ENCODE results near the gene KCTD19. TPM values are rescaled to one million over a fixed set of nuclear protein-coding genes. Genes with fewer than 3 reads are reported as not detected.

KCTD19 gene
- total RNA-seq, 1 experiment from 2014 or later: not detected

- TF ChIP-seq, protein P1, sequence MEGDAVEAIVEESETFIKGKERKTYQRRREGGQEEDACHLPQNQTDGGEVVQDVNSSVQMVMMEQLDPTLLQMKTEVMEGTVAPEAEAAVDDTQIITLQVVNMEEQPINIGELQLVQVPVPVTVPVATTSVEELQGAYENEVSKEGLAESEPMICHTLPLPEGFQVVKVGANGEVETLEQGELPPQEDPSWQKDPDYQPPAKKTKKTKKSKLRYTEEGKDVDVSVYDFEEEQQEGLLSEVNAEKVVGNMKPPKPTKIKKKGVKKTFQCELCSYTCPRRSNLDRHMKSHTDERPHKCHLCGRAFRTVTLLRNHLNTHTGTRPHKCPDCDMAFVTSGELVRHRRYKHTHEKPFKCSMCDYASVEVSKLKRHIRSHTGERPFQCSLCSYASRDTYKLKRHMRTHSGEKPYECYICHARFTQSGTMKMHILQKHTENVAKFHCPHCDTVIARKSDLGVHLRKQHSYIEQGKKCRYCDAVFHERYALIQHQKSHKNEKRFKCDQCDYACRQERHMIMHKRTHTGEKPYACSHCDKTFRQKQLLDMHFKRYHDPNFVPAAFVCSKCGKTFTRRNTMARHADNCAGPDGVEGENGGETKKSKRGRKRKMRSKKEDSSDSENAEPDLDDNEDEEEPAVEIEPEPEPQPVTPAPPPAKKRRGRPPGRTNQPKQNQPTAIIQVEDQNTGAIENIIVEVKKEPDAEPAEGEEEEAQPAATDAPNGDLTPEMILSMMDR (conservative IDR thresholded peaks at IDR 0.05): no peak
- no peak for TF ChIP-seq EZH2 (IDR thresholded peaks at IDR 0.05; ENCODE audit: low read depth)
- H4K20me1 ChIP-seq (ENCODE audit: insufficient read depth): no peaks in the 10 kb centered on the region
- ChIA-PET CTCF (interaction anchor here (0.7 kb wide), 1 partner anchor 114 kb away, joined by 6 read pairs; no protein-coding TSS in a partner anchor), POLR2A (ENCODE audit: unreplicated experiment) (no interaction called here)
- H3K9me2 ChIP-seq (ENCODE audit: insufficient read depth): no peaks in the 10 kb centered on the region
- no peaks in the 10 kb centered on the region for H3K4me1 ChIP-seq (replicated peaks; ENCODE audit: insufficient read depth)
- no peaks in the 10 kb centered on the region for H3F3A ChIP-seq (ENCODE audit: insufficient read depth, low read depth)
- H3K4me2 ChIP-seq: no peak overlapping the region
- H3K27me3 ChIP-seq (ENCODE audit: insufficient read depth, low read depth): no peaks in the 10 kb centered on the region
- no peaks in the 10 kb centered on the region for H3K36me3 ChIP-seq (ENCODE audit: low read depth)
- no peak overlapping the region for H2AFZ ChIP-seq
- no peak overlapping the region for H3K4me3 ChIP-seq
- no peak for DNase-seq
- no peaks in the 10 kb centered on the region for H3K79me2 ChIP-seq (ENCODE audit: low read depth)
- no peak overlapping the region for H3K27ac ChIP-seq
- intact Hi-C loops (cut with micrococcal nuclease; ENCODE audit: unreplicated experiment): no loop called here
- BruUV-seq (replicated peaks): no TSS peak
- no peaks in the 10 kb centered on the region for H3K9me3 ChIP-seq (ENCODE audit: insufficient read depth, low read depth)
Measured at GRCh38 chr16:67305216-67306071, 21.1 kb downstream of the KCTD19 start.

GRCh38 chr16:67304020-67304419 is 22.5 kb downstream of the KCTD19 start:
- Histone ChIP-seq H3K4me3 (no peak overlapping the region), H3K27me3 (ENCODE audit: insufficient read depth, low read depth) (no peaks in the 10 kb centered on the region), H3K79me2 (ENCODE audit: low read depth) (no peaks in the 10 kb centered on the region), H3K4me1 (replicated peaks; ENCODE audit: insufficient read depth) (no peaks in the 10 kb centered on the region), H3K27ac (no peak overlapping the region), H2AFZ (no peak overlapping the region), H3K9me2 (ENCODE audit: insufficient read depth) (no peaks in the 10 kb centered on the region), H3K36me3 (ENCODE audit: low read depth) (no peaks in the 10 kb centered on the region), H3K9me3 (ENCODE audit: insufficient read depth, low read depth) (no peaks in the 10 kb centered on the region), H3F3A (ENCODE audit: insufficient read depth, low read depth) (no peaks in the 10 kb centered on the region), H3K4me2 (no peak overlapping the region), H4K20me1 (ENCODE audit: insufficient read depth) (no peaks in the 10 kb centered on the region)
- intact Hi-C loops (cut with micrococcal nuclease; ENCODE audit: unreplicated experiment): no loop called here
- no TSS peak for BruUV-seq (replicated peaks)
- no peak for DNase-seq
- CTCF ChIA-PET: interaction anchor here (0.7 kb wide), 1 partner anchor 312 kb away, joined by 3 read pairs; no protein-coding TSS in a partner anchor
- no peak for TF ChIP-seq EZH2 (IDR thresholded peaks at IDR 0.05; ENCODE audit: low read depth)
- TF ChIP-seq, protein P1 (conservative IDR thresholded peaks at IDR 0.05): no peak
- POLR2A ChIA-PET (ENCODE audit: unreplicated experiment): no interaction called here

DNA sequence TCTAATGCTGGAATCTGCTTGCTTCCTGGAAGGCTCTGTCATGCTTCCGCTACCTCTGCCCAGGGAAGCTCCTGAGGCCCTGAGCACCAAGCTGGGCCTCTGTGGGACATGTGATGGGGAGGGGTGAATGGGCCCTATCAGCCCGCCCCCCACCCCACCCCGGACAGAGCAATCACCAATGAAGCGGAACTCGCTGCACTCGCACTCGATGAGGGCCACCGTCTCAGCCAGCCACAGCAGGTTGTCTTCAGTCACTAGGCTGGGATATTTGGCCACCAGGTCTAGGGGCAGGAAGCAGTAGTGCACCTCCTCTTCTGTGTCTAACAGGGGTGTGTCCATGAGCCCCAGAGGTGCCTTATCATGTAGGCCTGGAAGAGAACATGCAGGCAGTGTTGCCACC is 23.6 kb downstream of the KCTD19 start:
- Histone ChIP-seq H3K36me3 (ENCODE audit: low read depth) (no peaks in the 10 kb centered on the region), H3K9me3 (ENCODE audit: insufficient read depth, low read depth) (no peaks in the 10 kb centered on the region), H3K4me1 (replicated peaks; ENCODE audit: insufficient read depth) (no peaks in the 10 kb centered on the region), H3K27me3 (ENCODE audit: insufficient read depth, low read depth) (no peaks in the 10 kb centered on the region), H3K27ac (no peak overlapping the region), H3K4me3 (no peak overlapping the region), H3K9me2 (ENCODE audit: insufficient read depth) (no peaks in the 10 kb centered on the region), H3K4me2 (no peak overlapping the region), H4K20me1 (ENCODE audit: insufficient read depth) (no peaks in the 10 kb centered on the region), H3K79me2 (ENCODE audit: low read depth) (no peaks in the 10 kb centered on the region), H2AFZ (no peak overlapping the region), H3F3A (ENCODE audit: insufficient read depth, low read depth) (no peaks in the 10 kb centered on the region)
- no TSS peak for BruUV-seq (replicated peaks)
- TF ChIP-seq, protein P1 (conservative IDR thresholded peaks at IDR 0.05): no peak
- TF ChIP-seq EZH2 (IDR thresholded peaks at IDR 0.05; ENCODE audit: low read depth): no peak
- DNase-seq: no peak
- intact Hi-C loops (cut with micrococcal nuclease; ENCODE audit: unreplicated experiment): no loop called here
- CTCF ChIA-PET: no interaction called here
- POLR2A ChIA-PET (ENCODE audit: unreplicated experiment): no interaction called here

All from PC-9 (cell line).